ENCODE data around the gene TNFSF18.

GRCh38 chr1:173094541-173094940 is 43.8 kb upstream of the TNFSF18 start:
- no peak for TF ChIP-seq POLR2A (IDR thresholded peaks at IDR 0.05)
- TF ChIP-seq, protein P1, sequence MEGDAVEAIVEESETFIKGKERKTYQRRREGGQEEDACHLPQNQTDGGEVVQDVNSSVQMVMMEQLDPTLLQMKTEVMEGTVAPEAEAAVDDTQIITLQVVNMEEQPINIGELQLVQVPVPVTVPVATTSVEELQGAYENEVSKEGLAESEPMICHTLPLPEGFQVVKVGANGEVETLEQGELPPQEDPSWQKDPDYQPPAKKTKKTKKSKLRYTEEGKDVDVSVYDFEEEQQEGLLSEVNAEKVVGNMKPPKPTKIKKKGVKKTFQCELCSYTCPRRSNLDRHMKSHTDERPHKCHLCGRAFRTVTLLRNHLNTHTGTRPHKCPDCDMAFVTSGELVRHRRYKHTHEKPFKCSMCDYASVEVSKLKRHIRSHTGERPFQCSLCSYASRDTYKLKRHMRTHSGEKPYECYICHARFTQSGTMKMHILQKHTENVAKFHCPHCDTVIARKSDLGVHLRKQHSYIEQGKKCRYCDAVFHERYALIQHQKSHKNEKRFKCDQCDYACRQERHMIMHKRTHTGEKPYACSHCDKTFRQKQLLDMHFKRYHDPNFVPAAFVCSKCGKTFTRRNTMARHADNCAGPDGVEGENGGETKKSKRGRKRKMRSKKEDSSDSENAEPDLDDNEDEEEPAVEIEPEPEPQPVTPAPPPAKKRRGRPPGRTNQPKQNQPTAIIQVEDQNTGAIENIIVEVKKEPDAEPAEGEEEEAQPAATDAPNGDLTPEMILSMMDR (IDR thresholded peaks at IDR 0.05): no peak
